HepG2 (cell line): ENCODE results near the gene ECM1. TPM values are rescaled to one million over a fixed set of nuclear protein-coding genes. Genes with fewer than 3 reads are reported as not detected.

Experiments used
- AGO2 ChIP-seq: fragments of 200-400 bp; formaldehyde crosslinking; optimal IDR thresholded peaks from 2 replicates; pipeline ENCODE3; 2017; ENCODE audit warnings: mild to moderate bottlenecking, low read depth, low read length, moderate library complexity
- AKNA ChIP-seq: sonication (generic); formaldehyde crosslinking; IDR thresholded peaks from 2 replicates; pipeline ENCODE4 v1.4.0; 2020; ENCODE audit warnings: missing genetic modification reagents, borderline replicate concordance
- ATM ChIP-seq: fragments of 450-650 bp; IDR thresholded peaks from 2 replicates; pipeline ENCODE4 v1.7.1; 2017; ENCODE audit warnings: mild to moderate bottlenecking, borderline replicate concordance
- BCL6 ChIP-seq: IDR thresholded peaks from 2 replicates; pipeline ENCODE4 v1.6.1; 2016; ENCODE audit warnings: missing genetic modification reagents, missing compliant biosample characterization
- MED13 ChIP-seq: sonication (generic); formaldehyde crosslinking; IDR thresholded peaks from 2 replicates; pipeline ENCODE4 v1.5.0; 2020; ENCODE audit warnings: missing genetic modification reagents
- SSRP1 ChIP-seq: IDR thresholded peaks from 2 replicates; pipeline ENCODE4 v1.6.1; 2016; ENCODE audit warnings: control low read depth
- ZNF350 ChIP-seq: sonication (generic); formaldehyde crosslinking; IDR thresholded peaks from 2 replicates; pipeline ENCODE4 v1.4.0; 2020; ENCODE audit warnings: mild to moderate bottlenecking, low read depth, missing genetic modification reagents, borderline replicate concordance
- ZNF556 ChIP-seq: sonication (generic); formaldehyde crosslinking; IDR thresholded peaks from 2 replicates; pipeline ENCODE4 v1.4.0; 2020; ENCODE audit warnings: mild to moderate bottlenecking, missing genetic modification reagents, borderline replicate concordance
- ZNF629 ChIP-seq: sonication (generic); formaldehyde crosslinking; conservative IDR thresholded peaks from 2 replicates; pipeline ENCODE4 v1.5.0; 2020; ENCODE audit warnings: missing genetic modification reagents
- polyA plus RNA-seq, 8 experiments: library from polyadenylated mRNA; depleted of rRNA in 3 of 8; stranded (reverse) in 7 of 8; unstranded in 1 of 8; fragments of >200 nt; fragmentation: Illumina TruSeq in 4 of 8; extraction: Trizol in 4 of 8; gene quantifications; 2 replicates each; pipeline versions ENCODE4 v1.2.1 to v1.2.3, GENCODE V29; 2011 to 2016; ENCODE audit warnings: low read depth in 4 of 8, missing spikeins in 1 of 8, mixed read lengths in 1 of 8; ENCODE audit not compliant: insufficient read depth in 1 of 8
- total RNA-seq, 5 experiments: library from RNA; depleted of rRNA; stranded (reverse); fragments of >200 nt; fragmentation: Illumina TruSeq; extraction: Trizol; gene quantifications; 2 replicates each; pipeline ENCODE4 v1.2.3, GENCODE V29; 2016; ENCODE audit warnings: low read depth in 1 of 5
- TF ChIP-seq, protein P1 (sequence below): sonication (generic); formaldehyde crosslinking; IDR thresholded peaks from 2 replicates; pipeline ENCODE4 v1.8.1; 2023; ENCODE audit warnings: mild to moderate bottlenecking, missing genetic modification reagents
- TF ChIP-seq, protein P2 (sequence below): IDR thresholded peaks from 2 replicates; pipeline ENCODE4 v1.6.1; 2018; ENCODE audit warnings: missing genetic modification reagents, mild to moderate bottlenecking, missing compliant biosample characterization
- TF ChIP-seq, protein P3 (sequence below): sonication (generic); formaldehyde crosslinking; IDR thresholded peaks from 2 replicates; pipeline ENCODE4 v1.9.0; 2021; ENCODE audit warnings: mild to moderate bottlenecking, missing genetic modification reagents

ECM1 gene
- total and polyA plus RNA-seq, 2 of the 13 experiments (the other 11 are each of a cell fraction or from before 2014, with no cell fraction given): 0.42 to 1.0 TPM

DNA sequence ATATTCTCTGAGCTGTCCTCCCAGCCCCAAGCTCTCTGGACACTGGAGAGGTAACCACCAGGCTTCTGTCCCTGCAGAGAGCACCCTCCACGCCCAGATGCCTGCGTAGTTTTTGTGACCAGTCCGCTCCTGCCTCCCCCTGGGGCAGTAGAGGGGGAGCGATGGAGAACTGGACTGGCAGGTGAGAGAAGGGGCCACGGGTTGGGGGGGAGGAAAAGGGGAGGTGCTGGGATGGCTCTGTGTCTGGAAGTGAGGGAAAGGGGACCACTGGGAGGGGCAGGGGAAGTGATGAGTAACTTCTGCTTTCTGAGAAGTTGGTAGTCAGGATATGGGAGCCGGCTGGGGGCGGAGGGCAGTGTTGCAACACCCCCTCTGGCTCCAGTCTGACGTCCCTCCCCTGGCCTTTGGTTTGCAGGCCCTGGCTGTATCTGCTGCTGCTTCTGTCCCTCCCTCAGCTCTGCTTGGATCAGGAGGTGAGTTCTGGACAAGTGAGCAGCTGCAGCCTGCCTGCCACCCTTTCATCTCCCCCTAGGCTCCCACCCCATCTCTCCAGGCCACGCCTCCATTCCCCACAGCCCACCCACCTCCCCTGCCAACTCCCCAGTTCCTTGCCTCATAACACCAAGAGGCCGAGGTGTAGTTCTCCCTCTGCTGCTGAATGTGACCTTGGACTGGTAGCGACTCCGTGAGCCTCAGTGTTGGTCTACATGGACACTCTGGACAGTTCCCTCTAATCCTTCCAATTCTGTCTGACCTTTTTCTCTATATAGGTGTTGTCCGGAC is 44.4 kb downstream of the ECM1 start (continued):
- TF ChIP-seq ZNF350 (CRISPR knock-in tag) (peak; percentile 68; the same call in 1 of the 2 replicates), ZNF556 (CRISPR knock-in tag) (peak; percentile 49; the same call in 1 of the 2 replicates), AGO2 (peak; percentile 8), ATM (no peak), ZNF629 (CRISPR knock-in tag) (no peak), SSRP1 (CRISPR knock-in tag) (no peak), MED13 (CRISPR knock-in tag) (0 out of 2 replicates have a peak, but pooled peaks have one; percentile 43), BCL6 (CRISPR knock-in tag) (peak; percentile 92), AKNA (CRISPR knock-in tag) (no peak)
- TF ChIP-seq, protein P1, sequence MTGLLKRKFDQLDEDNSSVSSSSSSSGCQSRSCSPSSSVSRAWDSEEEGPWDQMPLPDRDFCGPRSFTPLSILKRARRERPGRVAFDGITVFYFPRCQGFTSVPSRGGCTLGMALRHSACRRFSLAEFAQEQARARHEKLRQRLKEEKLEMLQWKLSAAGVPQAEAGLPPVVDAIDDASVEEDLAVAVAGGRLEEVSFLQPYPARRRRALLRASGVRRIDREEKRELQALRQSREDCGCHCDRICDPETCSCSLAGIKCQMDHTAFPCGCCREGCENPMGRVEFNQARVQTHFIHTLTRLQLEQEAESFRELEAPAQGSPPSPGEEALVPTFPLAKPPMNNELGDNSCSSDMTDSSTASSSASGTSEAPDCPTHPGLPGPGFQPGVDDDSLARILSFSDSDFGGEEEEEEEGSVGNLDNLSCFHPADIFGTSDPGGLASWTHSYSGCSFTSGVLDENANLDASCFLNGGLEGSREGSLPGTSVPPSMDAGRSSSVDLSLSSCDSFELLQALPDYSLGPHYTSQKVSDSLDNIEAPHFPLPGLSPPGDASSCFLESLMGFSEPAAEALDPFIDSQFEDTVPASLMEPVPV (CRISPR knock-in tag): no peak
- TF ChIP-seq, protein P2, sequence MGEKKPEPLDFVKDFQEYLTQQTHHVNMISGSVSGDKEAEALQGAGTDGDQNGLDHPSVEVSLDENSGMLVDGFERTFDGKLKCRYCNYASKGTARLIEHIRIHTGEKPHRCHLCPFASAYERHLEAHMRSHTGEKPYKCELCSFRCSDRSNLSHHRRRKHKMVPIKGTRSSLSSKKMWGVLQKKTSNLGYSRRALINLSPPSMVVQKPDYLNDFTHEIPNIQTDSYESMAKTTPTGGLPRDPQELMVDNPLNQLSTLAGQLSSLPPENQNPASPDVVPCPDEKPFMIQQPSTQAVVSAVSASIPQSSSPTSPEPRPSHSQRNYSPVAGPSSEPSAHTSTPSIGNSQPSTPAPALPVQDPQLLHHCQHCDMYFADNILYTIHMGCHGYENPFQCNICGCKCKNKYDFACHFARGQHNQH: no peak; the same call in 1 of the 2 replicates
- TF ChIP-seq, protein P3, sequence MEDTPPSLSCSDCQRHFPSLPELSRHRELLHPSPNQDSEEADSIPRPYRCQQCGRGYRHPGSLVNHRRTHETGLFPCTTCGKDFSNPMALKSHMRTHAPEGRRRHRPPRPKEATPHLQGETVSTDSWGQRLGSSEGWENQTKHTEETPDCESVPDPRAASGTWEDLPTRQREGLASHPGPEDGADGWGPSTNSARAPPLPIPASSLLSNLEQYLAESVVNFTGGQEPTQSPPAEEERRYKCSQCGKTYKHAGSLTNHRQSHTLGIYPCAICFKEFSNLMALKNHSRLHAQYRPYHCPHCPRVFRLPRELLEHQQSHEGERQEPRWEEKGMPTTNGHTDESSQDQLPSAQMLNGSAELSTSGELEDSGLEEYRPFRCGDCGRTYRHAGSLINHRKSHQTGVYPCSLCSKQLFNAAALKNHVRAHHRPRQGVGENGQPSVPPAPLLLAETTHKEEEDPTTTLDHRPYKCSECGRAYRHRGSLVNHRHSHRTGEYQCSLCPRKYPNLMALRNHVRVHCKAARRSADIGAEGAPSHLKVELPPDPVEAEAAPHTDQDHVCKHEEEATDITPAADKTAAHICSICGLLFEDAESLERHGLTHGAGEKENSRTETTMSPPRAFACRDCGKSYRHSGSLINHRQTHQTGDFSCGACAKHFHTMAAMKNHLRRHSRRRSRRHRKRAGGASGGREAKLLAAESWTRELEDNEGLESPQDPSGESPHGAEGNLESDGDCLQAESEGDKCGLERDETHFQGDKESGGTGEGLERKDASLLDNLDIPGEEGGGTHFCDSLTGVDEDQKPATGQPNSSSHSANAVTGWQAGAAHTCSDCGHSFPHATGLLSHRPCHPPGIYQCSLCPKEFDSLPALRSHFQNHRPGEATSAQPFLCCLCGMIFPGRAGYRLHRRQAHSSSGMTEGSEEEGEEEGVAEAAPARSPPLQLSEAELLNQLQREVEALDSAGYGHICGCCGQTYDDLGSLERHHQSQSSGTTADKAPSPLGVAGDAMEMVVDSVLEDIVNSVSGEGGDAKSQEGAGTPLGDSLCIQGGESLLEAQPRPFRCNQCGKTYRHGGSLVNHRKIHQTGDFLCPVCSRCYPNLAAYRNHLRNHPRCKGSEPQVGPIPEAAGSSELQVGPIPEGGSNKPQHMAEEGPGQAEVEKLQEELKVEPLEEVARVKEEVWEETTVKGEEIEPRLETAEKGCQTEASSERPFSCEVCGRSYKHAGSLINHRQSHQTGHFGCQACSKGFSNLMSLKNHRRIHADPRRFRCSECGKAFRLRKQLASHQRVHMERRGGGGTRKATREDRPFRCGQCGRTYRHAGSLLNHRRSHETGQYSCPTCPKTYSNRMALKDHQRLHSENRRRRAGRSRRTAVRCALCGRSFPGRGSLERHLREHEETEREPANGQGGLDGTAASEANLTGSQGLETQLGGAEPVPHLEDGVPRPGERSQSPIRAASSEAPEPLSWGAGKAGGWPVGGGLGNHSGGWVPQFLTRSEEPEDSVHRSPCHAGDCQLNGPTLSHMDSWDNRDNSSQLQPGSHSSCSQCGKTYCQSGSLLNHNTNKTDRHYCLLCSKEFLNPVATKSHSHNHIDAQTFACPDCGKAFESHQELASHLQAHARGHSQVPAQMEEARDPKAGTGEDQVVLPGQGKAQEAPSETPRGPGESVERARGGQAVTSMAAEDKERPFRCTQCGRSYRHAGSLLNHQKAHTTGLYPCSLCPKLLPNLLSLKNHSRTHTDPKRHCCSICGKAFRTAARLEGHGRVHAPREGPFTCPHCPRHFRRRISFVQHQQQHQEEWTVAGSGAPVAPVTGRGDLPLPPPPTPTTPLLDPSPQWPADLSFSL (CRISPR knock-in tag): no peak
